Measurements from ENCODE around the gene TMEM63A. TPM values are rescaled to one million over a fixed set of nuclear protein-coding genes. Genes with fewer than 3 reads are reported as not detected.
A peak's percentile ranks its signal among the peaks of the same experiment; 100 is the strongest.

Gene TMEM63A
- total RNA-seq, 4 donors from 2014 or later, result 14.6 to 30.7 (median 24.5) TPM

- no peaks in the 10 kb centered on the region for H3K9me3 ChIP-seq
- DNase-seq (ENCODE audit: extremely low spot score), result no peak
- TF ChIP-seq EP300 (IDR thresholded peaks at IDR 0.05), result no peak
- no peak for TF ChIP-seq POLR2A (IDR thresholded peaks at IDR 0.05; ENCODE audit: low read depth)
- TF ChIP-seq CTCF (IDR thresholded peaks at IDR 0.05), result no peak
- TF ChIP-seq POLR2AphosphoS5 (IDR thresholded peaks at IDR 0.05), result no peak
- peaks cover 16 to 88% (median 78%) of the 10 kb centered on the region in 4 donors for H3K36me3 ChIP-seq
- WGBS, result 88% methylated on average over 13 of the region's 13 CpGs
- no peak overlapping the region for H3K4me3 ChIP-seq
- no peaks in the 10 kb centered on the region for H3K27me3 ChIP-seq
- H3K4me1 ChIP-seq, result peaks cover 5 to 21% (median 6%) of the 10 kb centered on the region in 4 donors
- intact Hi-C loops (cut with DNase I), result no loop called here
- no peak overlapping the region for H3K27ac ChIP-seq (replicated peaks in 1 of 4)
Observed at GRCh38 chr1:225852413-225853124, 29.6 kb downstream of the TMEM63A start.

- Histone ChIP-seq H3K4me1 (peaks cover 5 to 21% (median 6%) of the 10 kb centered on the region in 4 donors), H3K9me3 (no peaks in the 10 kb centered on the region), H3K4me3 (no peak overlapping the region), H3K27ac (replicated peaks in 1 of 4) (peak overlapping the region in 1 of 4 donors; percentile 26), H3K27me3 (no peaks in the 10 kb centered on the region), H3K36me3 (peaks cover 24 to 90% (median 82%) of the 10 kb centered on the region in 4 donors)
- DNase-seq (ENCODE audit: extremely low spot score), result no peak
- WGBS, result 53% methylated on average over 4 of the region's 4 CpGs
- TF ChIP-seq POLR2A (IDR thresholded peaks at IDR 0.05; ENCODE audit: low read depth) (no peak), POLR2AphosphoS5 (IDR thresholded peaks at IDR 0.05) (no peak), CTCF (IDR thresholded peaks at IDR 0.05) (no peak), EP300 (IDR thresholded peaks at IDR 0.05) (no peak)
- intact Hi-C loops (cut with DNase I), result no loop called here
Observed at GRCh38 chr1:225851805-225852204, 30.4 kb downstream of the TMEM63A start.

GRCh38 chr1:225850370-225850769, 31.8 kb downstream of the TMEM63A start:
- no peak for DNase-seq (ENCODE audit: extremely low spot score)
- Histone ChIP-seq H3K27ac (replicated peaks in 1 of 4) (no peak overlapping the region), H3K4me1 (peaks cover 8 to 27% (median 9%) of the 10 kb centered on the region in 4 donors), H3K9me3 (no peaks in the 10 kb centered on the region), H3K27me3 (no peaks in the 10 kb centered on the region), H3K4me3 (no peak overlapping the region), H3K36me3 (peaks cover 29 to 90% (median 83%) of the 10 kb centered on the region in 4 donors)
- WGBS, result 98% methylated on average over 6 of the region's 7 CpGs
- intact Hi-C loops (cut with DNase I), result no loop called here
- no peak for TF ChIP-seq CTCF (IDR thresholded peaks at IDR 0.05)
- TF ChIP-seq POLR2AphosphoS5 (IDR thresholded peaks at IDR 0.05), result no peak
- no peak for TF ChIP-seq POLR2A (IDR thresholded peaks at IDR 0.05; ENCODE audit: low read depth)
- TF ChIP-seq EP300 (IDR thresholded peaks at IDR 0.05), result no peak

GRCh38 chr1:225849925-225850324, 32.3 kb downstream of the TMEM63A start:
- intact Hi-C loops (cut with DNase I), result loop anchor here (10.0 kb wide), 1 partner anchor 205 kb away; no protein-coding TSS in a partner anchor
- Histone ChIP-seq H3K4me1 (peaks cover 10 to 32% (median 14%) of the 10 kb centered on the region in 4 donors), H3K27ac (replicated peaks in 1 of 4) (no peak overlapping the region), H3K36me3 (peaks cover 27 to 90% (median 83%) of the 10 kb centered on the region in 4 donors), H3K27me3 (no peaks in the 10 kb centered on the region), H3K9me3 (no peaks in the 10 kb centered on the region), H3K4me3 (no peak overlapping the region)
- DNase-seq (ENCODE audit: extremely low spot score), result no peak
- TF ChIP-seq EP300 (IDR thresholded peaks at IDR 0.05) (no peak), POLR2AphosphoS5 (IDR thresholded peaks at IDR 0.05) (peak in 1 of 2 donors; percentile 28)
- WGBS, result 48% methylated on average over 7 of the region's 7 CpGs

- peak overlapping the region in 2 of 4 donors; percentile 14 to 26 for H3K27ac ChIP-seq (replicated peaks in 1 of 4)
- peaks cover 10 to 34% (median 15%) of the 10 kb centered on the region in 4 donors for H3K4me1 ChIP-seq
- no peak for DNase-seq (ENCODE audit: extremely low spot score)
- H3K27me3 ChIP-seq, result no peaks in the 10 kb centered on the region
- H3K4me3 ChIP-seq, result no peak overlapping the region
- intact Hi-C loops (cut with DNase I), result loop anchor here (10.0 kb wide), 1 partner anchor 203 kb away; no protein-coding TSS in a partner anchor
- WGBS, result 66% methylated on average over 16 of the region's 16 CpGs
- no peaks in the 10 kb centered on the region for H3K9me3 ChIP-seq
- H3K36me3 ChIP-seq, result peaks cover 31 to 92% (median 83%) of the 10 kb centered on the region in 4 donors
- TF ChIP-seq EP300 (IDR thresholded peaks at IDR 0.05) (no peak), POLR2A (IDR thresholded peaks at IDR 0.05; ENCODE audit: low read depth) (no peak), CTCF (IDR thresholded peaks at IDR 0.05) (no peak), POLR2AphosphoS5 (IDR thresholded peaks at IDR 0.05) (no peak)
Observed at GRCh38 chr1:225848030-225848955, 33.9 kb downstream of the TMEM63A start.
